Lower leg skin (tissue), 4 donors: ENCODE data around the gene DDN. TPM values are rescaled to one million over a fixed set of nuclear protein-coding genes. Genes with fewer than 3 reads are reported as not detected.

ENCODE experiments used
- DNase-seq, 2 donors: peaks; one replicate each; pipeline ENCODE4 v3.0.0-alpha.2; 2019; ENCODE audit warnings: low spot score in 2 of 2
- H3K4me3 ChIP-seq: fragments of 200-600 bp; sonication (generic); 2 replicates; pipeline ENCODE4 v1.5.1; 2017; ENCODE audit warnings: mild to moderate bottlenecking, low read depth; ENCODE audit not compliant: poor library complexity, severe bottlenecking
- POLR2A ChIP-seq, 2 donors: fragments of 450-650 bp; IDR thresholded peaks; one replicate each; pipeline ENCODE4 v1.6.1; 2016 to 2017; ENCODE audit warnings: antibody characterized with exemption in 2 of 2, mild to moderate bottlenecking in 1 of 2, moderate library complexity in 1 of 2
- WGBS, 2 donors: methylation state at CpG; one replicate each; pipeline ENCODE4 v1.1.5; 2018; 5-methylcytosine and 5-hydroxymethylcytosine counted together
- intact Hi-C: fragments of 100-400 bp; cut with DNase I; formaldehyde crosslinking; loops from one replicate; pipeline ENCODE4 v1.15.0; 2023; ENCODE audit warnings: low total_unique reads
- total RNA-seq, 4 donors: library from RNA; depleted of rRNA; stranded (reverse); fragments of >200 nt; gene quantifications; one replicate each; pipeline ENCODE4 v1.1.0, GENCODE V29; 2016
- TF ChIP-seq, protein P1 (sequence below), 3 donors: fragments of 450-650 bp; IDR thresholded peaks; one replicate each; pipeline ENCODE4 v1.5.1; 2016; ENCODE audit warnings: antibody characterized with exemption in 3 of 3, mild to moderate bottlenecking in 3 of 3, moderate library complexity in 2 of 3

The DDN gene
- total RNA-seq, 4 donors from 2014 or later, result 0.05 to 0.29 (median 0.13) TPM; not detected in 1

DNA sequence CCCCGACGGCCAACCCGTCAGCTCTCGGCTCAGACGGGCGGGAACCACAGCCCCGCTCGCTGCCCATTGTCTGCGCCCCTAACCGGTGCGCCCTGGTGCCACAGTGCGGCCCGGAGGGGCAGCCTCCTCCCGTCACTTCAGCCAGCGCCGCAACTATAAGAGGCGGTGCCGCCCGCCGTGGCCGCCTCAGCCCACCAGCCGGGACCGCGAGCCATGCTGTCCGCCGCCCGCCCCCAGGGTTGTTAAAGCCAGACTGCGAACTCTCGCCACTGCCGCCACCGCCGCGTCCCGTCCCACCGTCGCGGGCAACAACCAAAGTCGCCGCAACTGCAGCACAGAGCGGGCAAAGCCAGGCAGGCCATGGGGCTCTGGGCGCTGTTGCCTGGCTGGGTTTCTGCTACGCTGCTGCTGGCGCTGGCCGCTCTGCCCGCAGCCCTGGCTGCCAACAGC is 20.9 kb downstream of the DDN start, which contains the start of gene WNT1:
Gene WNT1, plus strand, starts transcription at position 32 of the 450 bp plus-strand sequence. Its CDS starts 329 bp downstream, at position 361.
- TF ChIP-seq POLR2A (IDR thresholded peaks at IDR 0.05), result no peak
- TF ChIP-seq, protein P1, sequence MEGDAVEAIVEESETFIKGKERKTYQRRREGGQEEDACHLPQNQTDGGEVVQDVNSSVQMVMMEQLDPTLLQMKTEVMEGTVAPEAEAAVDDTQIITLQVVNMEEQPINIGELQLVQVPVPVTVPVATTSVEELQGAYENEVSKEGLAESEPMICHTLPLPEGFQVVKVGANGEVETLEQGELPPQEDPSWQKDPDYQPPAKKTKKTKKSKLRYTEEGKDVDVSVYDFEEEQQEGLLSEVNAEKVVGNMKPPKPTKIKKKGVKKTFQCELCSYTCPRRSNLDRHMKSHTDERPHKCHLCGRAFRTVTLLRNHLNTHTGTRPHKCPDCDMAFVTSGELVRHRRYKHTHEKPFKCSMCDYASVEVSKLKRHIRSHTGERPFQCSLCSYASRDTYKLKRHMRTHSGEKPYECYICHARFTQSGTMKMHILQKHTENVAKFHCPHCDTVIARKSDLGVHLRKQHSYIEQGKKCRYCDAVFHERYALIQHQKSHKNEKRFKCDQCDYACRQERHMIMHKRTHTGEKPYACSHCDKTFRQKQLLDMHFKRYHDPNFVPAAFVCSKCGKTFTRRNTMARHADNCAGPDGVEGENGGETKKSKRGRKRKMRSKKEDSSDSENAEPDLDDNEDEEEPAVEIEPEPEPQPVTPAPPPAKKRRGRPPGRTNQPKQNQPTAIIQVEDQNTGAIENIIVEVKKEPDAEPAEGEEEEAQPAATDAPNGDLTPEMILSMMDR (IDR thresholded peaks at IDR 0.05), result no peak
- WGBS, 2 donors, result 1 to 4% methylated on average over 13 to 28 of the region's 45 CpGs
- DNase-seq, result no peak
- intact Hi-C loops, result no loop called here
- no peak within 1 kb of the TSS for H3K4me3 ChIP-seq

DNA sequence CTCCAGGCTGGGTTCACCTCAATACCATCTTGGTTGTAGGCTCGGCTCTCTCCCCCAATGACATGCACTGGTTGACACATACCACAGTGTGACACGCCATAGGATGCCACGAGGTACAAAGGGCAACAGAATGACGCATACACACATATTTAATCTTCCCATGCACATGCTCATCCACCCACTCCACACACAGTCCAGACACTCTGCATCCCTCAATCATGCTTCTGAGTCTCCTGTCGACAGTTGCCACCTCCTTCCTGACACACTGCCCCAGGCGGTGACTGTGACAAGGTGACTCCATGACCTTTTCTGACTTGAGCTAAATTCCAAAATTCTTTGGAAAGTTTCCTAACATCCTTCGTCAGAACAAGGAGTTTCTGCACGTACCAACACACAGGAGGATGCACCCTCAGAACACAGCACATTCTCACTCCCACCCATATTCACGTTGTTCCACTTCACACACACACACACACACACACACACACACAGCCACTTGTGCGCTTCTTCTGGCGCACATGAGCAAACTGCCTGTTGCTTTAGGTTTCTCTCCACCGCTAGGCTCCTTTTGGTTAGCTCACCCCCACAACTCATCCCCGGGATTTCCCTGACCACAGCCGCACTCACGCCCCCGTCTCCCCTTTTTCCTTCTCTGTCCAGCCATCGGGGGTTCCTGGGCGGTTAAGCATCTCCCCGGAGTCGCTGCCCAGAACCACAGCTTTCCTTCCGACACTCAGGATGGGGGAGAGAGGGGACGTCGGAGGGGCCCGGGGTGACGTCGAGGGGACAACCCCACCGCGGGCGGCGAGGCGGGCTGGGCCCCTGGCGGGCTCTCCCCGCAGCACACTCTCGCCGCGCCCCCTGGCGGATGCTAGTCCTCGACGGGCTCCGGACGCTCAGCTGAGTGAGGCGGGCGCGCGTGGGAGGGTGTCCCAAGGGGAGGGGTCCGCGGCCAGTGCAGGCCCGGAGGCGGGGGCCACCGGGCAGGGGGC is 21.6 kb downstream of the DDN start:
- 14 to 21% methylated on average over 30 to 48 of the region's 50 CpGs for WGBS, 2 donors
- intact Hi-C loops, result no loop called here
- no peak for TF ChIP-seq POLR2A (IDR thresholded peaks at IDR 0.05)
- TF ChIP-seq, protein P1 (IDR thresholded peaks at IDR 0.05), result no peak
- H3K4me3 ChIP-seq, result no peak overlapping the region
- DNase-seq, result peak in 1 of 2 donors; percentile 94

DNA sequence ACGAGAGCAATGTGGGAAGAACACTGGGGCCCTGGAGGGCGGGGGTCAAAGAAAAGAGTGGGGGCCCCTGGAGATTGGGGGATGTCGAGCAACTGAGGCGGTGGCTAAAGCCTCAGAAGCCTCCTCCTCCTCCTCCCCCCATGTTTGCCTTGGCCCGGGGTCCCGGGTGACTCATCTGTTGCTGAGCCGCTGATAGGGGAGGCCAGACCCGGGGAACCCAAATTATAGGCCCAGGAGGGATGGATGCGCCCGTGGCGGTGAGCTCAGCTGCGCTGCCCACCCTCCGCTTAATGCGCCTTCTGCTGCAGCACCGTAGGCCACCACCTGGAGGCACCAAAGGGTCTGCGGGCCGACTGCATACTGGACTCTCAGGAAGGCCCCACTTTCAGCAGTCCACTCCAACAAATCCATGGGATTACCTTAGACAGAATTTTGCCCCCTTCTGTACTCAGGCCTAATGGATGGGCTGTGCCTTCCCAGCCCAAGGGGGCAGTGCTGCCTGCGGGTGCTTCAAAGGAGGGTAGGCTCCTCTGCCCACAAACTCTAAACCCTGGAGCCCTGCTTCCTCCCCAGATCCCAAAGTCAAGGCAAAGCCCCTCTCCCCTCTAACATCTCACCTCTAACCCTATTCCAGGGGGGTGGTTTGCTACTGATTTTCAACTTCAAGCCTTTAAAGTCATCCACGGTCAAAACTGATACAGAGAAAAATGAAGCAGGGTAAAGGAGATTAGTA is 25.1 kb downstream of the DDN start:
- 50 to 57% methylated on average over 17 to 19 of the region's 19 CpGs for WGBS, 2 donors
- no peak for DNase-seq
- intact Hi-C loops, result no loop called here
- TF ChIP-seq, protein P1 (IDR thresholded peaks at IDR 0.05), result no peak
- TF ChIP-seq POLR2A (IDR thresholded peaks at IDR 0.05), result no peak
- H3K4me3 ChIP-seq, result no peak overlapping the region

DNA sequence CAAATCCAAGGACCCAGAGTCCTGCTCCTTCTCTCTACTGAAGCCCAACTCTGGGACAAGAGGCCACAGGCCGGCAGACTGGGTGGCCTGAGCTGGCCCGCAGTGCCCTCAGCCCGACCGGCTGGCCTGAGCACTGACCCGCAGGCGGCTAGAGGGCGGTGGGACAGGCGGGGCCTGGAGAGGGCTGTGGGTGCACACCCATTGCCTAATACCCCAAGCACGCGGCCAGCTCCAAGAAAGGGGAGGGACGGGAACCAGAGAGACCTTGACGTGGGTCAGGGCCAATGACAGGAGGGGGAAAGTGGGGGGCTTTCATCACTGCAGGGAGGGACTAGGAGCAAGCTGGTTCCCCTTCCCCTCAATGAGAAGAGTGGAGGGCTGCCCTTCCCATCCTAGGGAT is 25.6 kb downstream of the DDN start:
- no peak overlapping the region for H3K4me3 ChIP-seq
- intact Hi-C loops, result no loop called here
- 55 to 59% methylated on average over 11 to 12 of the region's 12 CpGs for WGBS, 2 donors
- DNase-seq, result no peak
- TF ChIP-seq, protein P1 (IDR thresholded peaks at IDR 0.05), result no peak
- no peak for TF ChIP-seq POLR2A (IDR thresholded peaks at IDR 0.05)

DNA sequence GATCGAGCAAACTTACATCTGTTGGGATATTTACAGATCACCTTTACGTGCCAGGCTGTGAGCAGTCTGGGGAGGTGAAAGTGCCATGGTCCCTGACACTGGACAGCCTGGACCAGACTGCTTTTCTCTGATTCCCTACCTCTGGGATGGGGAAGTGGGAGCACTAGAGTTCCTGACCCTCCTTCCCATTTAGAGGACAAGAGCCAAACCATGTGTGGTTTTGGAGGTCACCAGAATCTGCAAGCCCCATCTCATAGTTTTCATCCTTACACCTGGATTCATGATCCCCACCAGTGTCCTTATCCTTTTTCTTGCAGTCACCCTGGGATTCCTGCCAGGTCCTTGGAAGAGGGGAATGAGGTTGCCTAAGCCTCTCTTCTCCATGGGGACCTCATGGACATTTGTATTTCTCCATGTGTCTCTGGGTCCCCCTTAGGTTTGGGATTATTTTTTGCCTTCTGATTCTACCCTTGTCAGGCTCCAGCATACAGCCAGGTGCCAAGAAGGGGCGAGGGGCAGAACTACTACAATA is 26.2 kb downstream of the DDN start:
- intact Hi-C loops, result no loop called here
- DNase-seq, result no peak
- TF ChIP-seq, protein P1 (IDR thresholded peaks at IDR 0.05), result no peak
- no peak for TF ChIP-seq POLR2A (IDR thresholded peaks at IDR 0.05)
- WGBS, 2 donors, result 60 to 61% methylated on average over 3 of the region's 3 CpGs
- no peak overlapping the region for H3K4me3 ChIP-seq
